Type B pancreatic cell (in vitro differentiated cells): ENCODE measurements around the gene ANKRD33B. TPM values are rescaled to one million over a fixed set of nuclear protein-coding genes. Genes with fewer than 3 reads are reported as not detected.
A peak's percentile ranks its signal among the peaks of the same experiment; 100 is the strongest.
"Not testable (repeated sequence)": the region's sequence is repeated elsewhere in the genome, so short reads cannot be mapped to it uniquely, and the experiment has no call there.

Experiments
- DNase-seq: peaks from one replicate; pipeline ENCODE4 v3.0.0; 2021; ENCODE audit warnings: mixed read lengths; ENCODE audit not compliant: unreplicated experiment; ENCODE audit errors: extremely low spot score
- H3K27ac Mint-ChIP-seq: 2 replicates; pipeline ENCODE4 v1.8.0; 2021; ENCODE audit warnings: mild to moderate bottlenecking, mixed read lengths
- H3K27me3 Mint-ChIP-seq: 2 replicates; pipeline ENCODE4 v1.8.0; 2021; ENCODE audit warnings: mixed read lengths
- H3K36me3 Mint-ChIP-seq: 2 replicates; pipeline ENCODE4 v1.8.0; 2021; ENCODE audit warnings: mixed read lengths
- H3K4me1 Mint-ChIP-seq: one replicate; pipeline ENCODE4 v1.8.0; 2021; ENCODE audit warnings: mixed read lengths; ENCODE audit not compliant: unreplicated experiment
- H3K4me3 Mint-ChIP-seq: 2 replicates; pipeline ENCODE4 v1.8.0; 2021; ENCODE audit warnings: mild to moderate bottlenecking, mixed read lengths
- H3K9me3 Mint-ChIP-seq: 2 replicates; pipeline ENCODE4 v1.8.0; 2021; ENCODE audit warnings: mixed read lengths
- total RNA-seq: library from RNA; stranded (reverse); gene quantifications from 2 replicates; pipeline ENCODE4 v1.2.1, GENCODE V29; 2021; ENCODE audit warnings: low replicate concordance
- TF ChIP-seq, protein P1 (sequence below): fragments of 200-600 bp; sonication (generic); conservative IDR thresholded peaks from 2 replicates; pipeline ENCODE4 v1.5.0; 2021; ENCODE audit warnings: antibody characterized with exemption, mild to moderate bottlenecking

ANKRD33B gene
- total RNA-seq, 1 donor from 2014 or later: 3.4 TPM

DNA sequence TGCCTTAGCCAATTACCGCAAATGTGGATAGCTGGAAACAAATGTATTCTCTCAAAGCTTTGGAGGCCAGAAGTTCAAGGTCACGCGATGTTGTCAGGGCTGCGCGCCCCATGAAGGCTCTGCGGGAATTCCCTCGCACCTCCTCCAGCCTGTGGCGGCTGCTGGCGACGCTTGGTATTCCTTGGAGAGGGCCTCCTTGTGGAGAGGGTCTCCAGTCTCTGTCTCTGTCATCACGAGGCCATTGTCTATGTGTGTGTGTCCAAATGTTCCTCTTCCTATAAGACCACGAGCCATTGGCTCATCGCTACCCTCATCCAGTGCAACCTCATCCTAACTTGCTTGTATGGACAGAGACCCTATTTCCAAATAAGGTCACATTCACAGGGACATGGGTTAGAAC is 97.5 kb downstream of the ANKRD33B start:
- Mint-ChIP-seq H3K4me3 (no peak overlapping the region), H3K27me3 (no peaks in the 10 kb centered on the region), H3K4me1 (no peaks in the 10 kb centered on the region), H3K27ac (no peak overlapping the region), H3K9me3 (no peaks in the 10 kb centered on the region), H3K36me3 (no peaks in the 10 kb centered on the region)
- DNase-seq: no peak
- TF ChIP-seq, protein P1, sequence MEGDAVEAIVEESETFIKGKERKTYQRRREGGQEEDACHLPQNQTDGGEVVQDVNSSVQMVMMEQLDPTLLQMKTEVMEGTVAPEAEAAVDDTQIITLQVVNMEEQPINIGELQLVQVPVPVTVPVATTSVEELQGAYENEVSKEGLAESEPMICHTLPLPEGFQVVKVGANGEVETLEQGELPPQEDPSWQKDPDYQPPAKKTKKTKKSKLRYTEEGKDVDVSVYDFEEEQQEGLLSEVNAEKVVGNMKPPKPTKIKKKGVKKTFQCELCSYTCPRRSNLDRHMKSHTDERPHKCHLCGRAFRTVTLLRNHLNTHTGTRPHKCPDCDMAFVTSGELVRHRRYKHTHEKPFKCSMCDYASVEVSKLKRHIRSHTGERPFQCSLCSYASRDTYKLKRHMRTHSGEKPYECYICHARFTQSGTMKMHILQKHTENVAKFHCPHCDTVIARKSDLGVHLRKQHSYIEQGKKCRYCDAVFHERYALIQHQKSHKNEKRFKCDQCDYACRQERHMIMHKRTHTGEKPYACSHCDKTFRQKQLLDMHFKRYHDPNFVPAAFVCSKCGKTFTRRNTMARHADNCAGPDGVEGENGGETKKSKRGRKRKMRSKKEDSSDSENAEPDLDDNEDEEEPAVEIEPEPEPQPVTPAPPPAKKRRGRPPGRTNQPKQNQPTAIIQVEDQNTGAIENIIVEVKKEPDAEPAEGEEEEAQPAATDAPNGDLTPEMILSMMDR: no peak

DNA sequence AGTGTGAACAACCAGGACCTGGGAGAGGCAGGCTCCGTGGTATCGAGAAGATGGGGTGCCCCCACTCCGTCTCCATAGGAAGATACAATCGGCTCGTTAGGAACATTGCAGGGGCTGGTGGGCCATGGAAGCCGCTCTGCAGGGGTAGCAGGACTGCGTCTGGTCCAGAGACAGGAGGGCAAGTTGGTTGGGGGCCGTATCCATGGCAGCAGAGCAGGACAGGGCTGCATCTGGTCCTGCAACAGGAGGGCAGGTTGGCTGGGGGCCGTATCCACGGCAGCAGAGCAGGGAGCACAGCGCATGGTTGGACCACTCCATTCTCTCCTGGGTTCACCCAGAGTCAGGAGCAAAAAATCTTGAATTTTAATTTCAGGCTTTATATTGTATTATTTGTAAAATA is 98.2 kb downstream of the ANKRD33B start:
- H3K4me3 Mint-ChIP-seq: no peak overlapping the region

DNA sequence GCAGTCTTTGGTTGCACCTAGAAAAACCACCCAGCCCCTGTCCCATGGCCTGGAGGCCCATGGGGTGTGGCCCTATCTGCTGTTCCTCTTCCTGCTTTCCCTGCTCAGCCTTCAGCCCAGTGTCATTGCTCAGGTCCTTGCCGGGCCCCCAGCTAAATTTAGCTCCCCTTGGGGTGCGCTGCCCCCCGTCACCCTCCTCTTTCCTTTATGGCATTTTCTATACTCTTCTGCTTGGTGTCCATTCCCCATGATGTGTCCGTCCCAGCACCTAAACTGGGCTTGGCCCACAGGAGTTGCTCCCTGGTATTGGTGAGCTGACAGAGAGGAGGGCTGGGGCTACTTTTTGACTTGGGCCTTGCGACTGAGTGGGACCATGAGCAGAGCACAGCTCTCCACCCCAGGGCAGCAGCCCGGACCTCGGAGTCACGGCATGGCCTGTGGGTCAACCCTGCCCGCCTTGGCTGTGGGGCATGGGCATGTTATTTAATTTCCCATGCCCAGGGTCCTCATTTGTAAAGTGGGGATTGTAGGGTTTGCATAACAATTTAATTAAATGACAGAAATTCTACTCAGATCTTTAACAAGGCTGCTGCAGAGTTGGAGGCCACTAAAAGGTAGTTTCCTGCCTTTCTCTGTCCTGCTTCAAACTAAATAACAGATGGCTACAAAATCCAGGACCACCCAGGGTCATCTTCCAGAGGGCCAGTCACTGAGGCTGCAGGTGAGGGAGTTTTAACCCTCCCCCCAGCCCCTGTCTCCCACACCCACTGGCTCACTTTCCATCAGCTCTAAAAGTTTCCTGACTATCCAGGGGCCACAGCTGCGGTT is 99.0 kb downstream of the ANKRD33B start:
- Mint-ChIP-seq H3K4me1 (peaks cover 4% of the 10 kb centered on the region), H3K27me3 (no peaks in the 10 kb centered on the region), H3K36me3 (no peaks in the 10 kb centered on the region), H3K9me3 (no peaks in the 10 kb centered on the region), H3K4me3 (no peak overlapping the region), H3K27ac (peak overlapping the region; percentile 23)
- TF ChIP-seq, protein P1: no peak
- DNase-seq: no peak

More for the DNA sequence above, 98.2 kb downstream of the ANKRD33B start:
- peaks cover 4% of the 10 kb centered on the region for H3K4me1 Mint-ChIP-seq
- no peaks in the 10 kb centered on the region for H3K27me3 Mint-ChIP-seq
- H3K27ac Mint-ChIP-seq: no peak overlapping the region
- no peaks in the 10 kb centered on the region for H3K36me3 Mint-ChIP-seq
- no peak for DNase-seq
- TF ChIP-seq, protein P1: no peak
- H3K9me3 Mint-ChIP-seq: no peaks in the 10 kb centered on the region

DNA sequence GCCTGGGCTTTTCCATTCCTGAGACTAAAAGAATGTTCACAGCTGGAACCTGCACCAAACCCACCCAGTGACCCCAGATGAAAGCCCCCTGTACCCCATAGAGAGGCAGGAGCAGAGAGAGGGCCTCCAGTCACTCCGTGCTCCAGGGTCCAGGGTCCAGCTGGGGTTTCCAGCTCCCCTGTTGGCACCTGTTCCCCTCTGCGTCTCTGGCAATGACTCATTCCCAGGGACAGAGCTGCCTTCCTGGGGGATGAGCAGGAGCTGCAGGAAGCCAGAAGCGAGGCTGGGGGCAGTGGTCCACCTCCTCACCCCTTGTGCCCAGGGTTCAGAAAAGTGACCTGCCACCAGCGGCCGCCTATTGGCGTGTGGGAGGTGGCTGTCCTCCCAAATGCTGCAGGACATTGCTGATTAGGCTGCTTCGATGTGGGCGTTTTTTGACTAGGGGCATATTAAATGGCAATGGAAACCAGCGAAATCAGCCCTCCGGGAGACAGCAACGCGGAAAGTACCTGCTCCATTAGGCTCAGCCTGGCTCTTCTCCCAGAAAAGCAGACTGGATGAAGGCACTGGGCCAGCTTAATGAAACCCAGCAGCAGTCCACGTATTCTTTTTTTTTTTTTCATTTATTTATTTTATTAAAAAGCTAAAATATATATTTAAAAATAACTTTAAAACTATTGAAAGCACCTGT is 99.8 kb downstream of the ANKRD33B start:
- DNase-seq: no peak
- Mint-ChIP-seq H3K27me3 (no peaks in the 10 kb centered on the region), H3K4me3 (no peak overlapping the region), H3K36me3 (no peaks in the 10 kb centered on the region), H3K9me3 (no peaks in the 10 kb centered on the region), H3K4me1 (peaks cover 4% of the 10 kb centered on the region), H3K27ac (no peak overlapping the region)
- TF ChIP-seq, protein P1: no peak

DNA sequence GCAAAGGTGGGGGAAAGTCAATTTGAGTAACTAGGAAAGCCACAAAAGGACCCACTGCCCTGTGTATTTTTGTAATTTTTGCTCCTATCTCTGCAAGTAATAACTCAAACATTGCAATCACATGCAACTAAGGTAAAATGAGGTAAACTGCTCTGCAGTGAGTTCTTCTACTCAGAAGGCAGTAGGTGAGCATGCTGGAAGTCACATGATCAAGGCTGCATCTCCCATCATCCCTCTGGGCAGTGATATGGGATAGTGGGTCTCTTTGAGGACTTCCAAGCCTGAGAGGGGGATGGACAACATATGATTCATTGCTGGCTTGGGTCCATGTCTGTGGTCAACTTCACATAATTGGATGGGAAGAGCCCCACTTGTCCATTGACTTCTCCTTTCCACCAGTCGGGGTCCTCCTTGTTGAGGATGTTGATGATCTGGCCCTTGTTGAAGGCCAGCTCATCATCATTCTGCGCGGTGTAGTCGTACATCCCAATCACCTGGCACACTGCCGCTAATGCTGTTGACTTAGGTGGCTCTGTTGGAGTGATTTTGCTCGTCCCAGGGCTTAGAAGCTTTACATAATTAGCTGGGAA is 100.4 kb downstream of the ANKRD33B start:
- H3K9me3 Mint-ChIP-seq, H3K27ac Mint-ChIP-seq, DNase-seq, H3K4me3 Mint-ChIP-seq, H3K4me1 Mint-ChIP-seq, H3K27me3 Mint-ChIP-seq, H3K36me3 Mint-ChIP-seq: not testable (repeated sequence)

DNA sequence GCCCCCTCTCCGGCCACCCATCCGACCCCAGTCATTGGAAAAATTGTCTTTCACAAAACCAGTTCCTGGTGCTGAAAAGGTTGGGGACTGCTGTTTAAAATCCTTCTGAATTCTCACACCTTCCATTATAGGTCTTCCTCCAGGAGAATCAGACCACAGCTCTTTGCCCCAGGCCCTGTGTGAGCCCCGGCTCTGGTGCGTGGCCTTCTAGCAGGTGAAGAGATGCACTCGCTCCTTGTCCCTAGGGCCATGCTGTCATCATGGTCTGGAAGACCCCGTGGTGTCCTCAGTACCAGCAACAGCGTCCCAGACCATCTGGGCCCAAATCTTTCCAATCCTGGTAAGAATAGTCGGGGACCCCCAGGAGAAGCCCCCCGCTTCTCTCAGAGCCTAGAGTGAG is 101.9 kb downstream of the ANKRD33B start:
- no peak overlapping the region for H3K4me3 Mint-ChIP-seq
- H3K4me1 Mint-ChIP-seq: peaks cover 4% of the 10 kb centered on the region
- H3K27ac Mint-ChIP-seq: no peak overlapping the region
- no peaks in the 10 kb centered on the region for H3K27me3 Mint-ChIP-seq
- DNase-seq: no peak
- TF ChIP-seq, protein P1: no peak
- no peaks in the 10 kb centered on the region for H3K36me3 Mint-ChIP-seq
- no peaks in the 10 kb centered on the region for H3K9me3 Mint-ChIP-seq
